Measurements from ENCODE around the gene OSER1.

DNA sequence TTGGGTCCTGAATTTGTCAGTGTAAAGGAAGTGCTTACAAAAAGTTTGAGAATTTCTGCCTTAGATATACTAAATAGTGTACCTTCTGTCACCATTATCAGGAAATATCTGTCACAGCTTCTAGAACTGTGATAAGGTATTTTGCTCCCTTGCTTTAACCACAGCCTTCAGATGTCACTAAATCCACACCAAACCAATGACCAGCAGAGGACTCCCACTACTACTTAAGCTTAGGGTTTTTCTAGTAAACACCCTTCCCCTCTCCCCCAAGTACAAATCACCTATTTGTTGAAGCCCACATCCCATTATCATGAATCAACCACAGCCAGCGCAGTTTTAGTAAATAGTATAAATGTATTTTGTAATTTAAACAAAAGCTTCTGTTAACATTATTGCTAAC, 15.0 kb downstream of the OSER1 start:
- TF ChIP-seq, protein P1, sequence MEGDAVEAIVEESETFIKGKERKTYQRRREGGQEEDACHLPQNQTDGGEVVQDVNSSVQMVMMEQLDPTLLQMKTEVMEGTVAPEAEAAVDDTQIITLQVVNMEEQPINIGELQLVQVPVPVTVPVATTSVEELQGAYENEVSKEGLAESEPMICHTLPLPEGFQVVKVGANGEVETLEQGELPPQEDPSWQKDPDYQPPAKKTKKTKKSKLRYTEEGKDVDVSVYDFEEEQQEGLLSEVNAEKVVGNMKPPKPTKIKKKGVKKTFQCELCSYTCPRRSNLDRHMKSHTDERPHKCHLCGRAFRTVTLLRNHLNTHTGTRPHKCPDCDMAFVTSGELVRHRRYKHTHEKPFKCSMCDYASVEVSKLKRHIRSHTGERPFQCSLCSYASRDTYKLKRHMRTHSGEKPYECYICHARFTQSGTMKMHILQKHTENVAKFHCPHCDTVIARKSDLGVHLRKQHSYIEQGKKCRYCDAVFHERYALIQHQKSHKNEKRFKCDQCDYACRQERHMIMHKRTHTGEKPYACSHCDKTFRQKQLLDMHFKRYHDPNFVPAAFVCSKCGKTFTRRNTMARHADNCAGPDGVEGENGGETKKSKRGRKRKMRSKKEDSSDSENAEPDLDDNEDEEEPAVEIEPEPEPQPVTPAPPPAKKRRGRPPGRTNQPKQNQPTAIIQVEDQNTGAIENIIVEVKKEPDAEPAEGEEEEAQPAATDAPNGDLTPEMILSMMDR (IDR thresholded peaks at IDR 0.05): no peak
- TF ChIP-seq POLR2A (IDR thresholded peaks at IDR 0.05): no peak
